VCaP (cell line): ENCODE data around the gene LVRN.

Source experiments
- H3K27ac ChIP-seq: fragments of 450-650 bp; 2 replicates; pipeline ENCODE4 v1.5.1; 2017
- TF ChIP-seq, protein P1 (sequence below): fragments of 450-650 bp; conservative IDR thresholded peaks from 2 replicates; pipeline ENCODE4 v1.5.1; 2017; ENCODE audit warnings: mild to moderate bottlenecking, moderate library complexity

Gene LVRN

DNA sequence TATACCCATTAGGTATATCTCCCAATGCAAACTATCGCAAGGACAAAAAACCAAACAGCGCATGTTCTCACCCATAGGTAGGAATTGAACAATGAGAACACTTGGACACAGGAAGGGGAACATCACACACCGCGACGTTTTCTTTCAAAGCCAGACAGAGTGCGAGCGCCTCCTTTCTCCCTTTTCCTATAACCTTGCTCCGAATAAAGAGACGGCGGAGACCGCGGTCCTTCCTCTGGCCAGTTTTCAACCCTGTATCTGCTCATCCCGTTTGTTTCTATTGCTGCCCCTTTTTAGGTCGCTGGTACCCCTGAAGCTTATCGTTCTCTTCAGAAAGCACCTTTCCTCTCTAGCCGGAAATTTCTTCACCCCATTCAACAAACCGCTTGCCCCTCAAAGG lies 1.3 kb downstream of the LVRN start:
- H3K27ac ChIP-seq = no peak overlapping the region
- TF ChIP-seq, protein P1, sequence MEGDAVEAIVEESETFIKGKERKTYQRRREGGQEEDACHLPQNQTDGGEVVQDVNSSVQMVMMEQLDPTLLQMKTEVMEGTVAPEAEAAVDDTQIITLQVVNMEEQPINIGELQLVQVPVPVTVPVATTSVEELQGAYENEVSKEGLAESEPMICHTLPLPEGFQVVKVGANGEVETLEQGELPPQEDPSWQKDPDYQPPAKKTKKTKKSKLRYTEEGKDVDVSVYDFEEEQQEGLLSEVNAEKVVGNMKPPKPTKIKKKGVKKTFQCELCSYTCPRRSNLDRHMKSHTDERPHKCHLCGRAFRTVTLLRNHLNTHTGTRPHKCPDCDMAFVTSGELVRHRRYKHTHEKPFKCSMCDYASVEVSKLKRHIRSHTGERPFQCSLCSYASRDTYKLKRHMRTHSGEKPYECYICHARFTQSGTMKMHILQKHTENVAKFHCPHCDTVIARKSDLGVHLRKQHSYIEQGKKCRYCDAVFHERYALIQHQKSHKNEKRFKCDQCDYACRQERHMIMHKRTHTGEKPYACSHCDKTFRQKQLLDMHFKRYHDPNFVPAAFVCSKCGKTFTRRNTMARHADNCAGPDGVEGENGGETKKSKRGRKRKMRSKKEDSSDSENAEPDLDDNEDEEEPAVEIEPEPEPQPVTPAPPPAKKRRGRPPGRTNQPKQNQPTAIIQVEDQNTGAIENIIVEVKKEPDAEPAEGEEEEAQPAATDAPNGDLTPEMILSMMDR = no peak

GRCh38 chr5:115968770-115969169 lies 6.5 kb downstream of the LVRN start:
- H3K27ac ChIP-seq = no peak overlapping the region
- TF ChIP-seq, protein P1 = no peak

- TF ChIP-seq, protein P1 = no peak
- no peak overlapping the region for H3K27ac ChIP-seq
These were observed 14.8 kb downstream of the LVRN start for GRCh38 chr5:115977096-115977495.

DNA sequence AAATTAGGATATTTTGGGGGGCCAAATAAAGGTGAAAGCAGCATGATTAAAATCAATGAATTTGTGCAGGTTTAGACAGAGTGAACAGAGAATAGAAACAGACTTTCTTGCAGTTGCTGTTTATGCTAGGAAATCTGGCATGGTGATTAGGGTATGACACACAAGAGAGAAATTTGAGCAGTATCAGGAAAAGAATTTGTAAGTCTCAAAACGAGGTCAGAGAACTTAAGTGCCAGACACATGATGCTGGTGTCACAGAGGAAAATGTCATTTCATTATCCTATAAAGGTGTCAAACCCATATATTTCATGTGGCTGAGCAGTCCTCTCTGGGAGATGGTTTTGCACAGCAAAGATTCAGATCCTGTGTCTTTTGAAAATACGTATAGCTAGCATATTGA lies 15.7 kb downstream of the LVRN start:
- TF ChIP-seq, protein P1 = no peak
- no peak overlapping the region for H3K27ac ChIP-seq

GRCh38 chr5:115978779-115979178 lies 16.5 kb downstream of the LVRN start:
- H3K27ac ChIP-seq = no peak overlapping the region
- TF ChIP-seq, protein P1 = no peak

DNA sequence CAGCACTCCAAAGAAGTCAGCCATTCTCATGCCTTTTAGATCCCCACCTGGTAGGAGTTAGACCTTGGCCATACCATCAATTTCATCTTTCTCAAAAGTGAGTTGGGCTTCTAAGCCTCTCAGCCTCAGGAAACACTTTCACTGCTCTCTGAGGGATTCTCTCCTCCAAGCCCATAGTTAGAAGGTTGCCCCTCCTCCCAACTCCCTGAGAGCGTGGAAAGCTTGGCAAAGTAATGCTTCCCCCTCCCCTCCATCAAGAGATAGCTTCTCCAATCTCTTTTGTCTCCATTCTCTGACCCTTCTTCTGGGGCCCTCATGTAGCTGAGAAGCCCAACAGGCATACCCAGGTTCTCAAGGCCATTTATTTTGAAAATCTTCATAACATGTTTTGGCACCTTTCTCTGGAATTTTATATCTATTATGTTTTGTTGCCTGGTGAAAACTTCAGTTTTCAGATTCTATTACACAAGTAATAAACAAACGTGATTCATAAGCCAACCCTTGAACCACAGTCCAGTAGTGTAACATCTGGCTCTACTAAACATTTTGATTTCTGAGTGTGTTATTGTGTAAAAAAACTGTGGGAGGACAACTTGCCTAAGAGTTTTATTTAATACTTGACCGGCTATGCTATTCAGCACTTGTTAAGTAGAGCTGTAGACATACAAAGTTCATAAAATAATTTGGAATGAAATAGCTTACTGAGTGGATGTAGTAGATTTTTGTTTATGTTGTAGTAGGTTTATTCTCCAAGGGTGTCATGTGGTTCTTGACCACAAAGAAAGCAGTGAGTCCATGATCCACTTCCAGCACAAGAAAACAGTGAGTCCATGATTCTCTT lies 17.1 kb downstream of the LVRN start:
- TF ChIP-seq, protein P1 = no peak
- H3K27ac ChIP-seq = no peak overlapping the region

DNA sequence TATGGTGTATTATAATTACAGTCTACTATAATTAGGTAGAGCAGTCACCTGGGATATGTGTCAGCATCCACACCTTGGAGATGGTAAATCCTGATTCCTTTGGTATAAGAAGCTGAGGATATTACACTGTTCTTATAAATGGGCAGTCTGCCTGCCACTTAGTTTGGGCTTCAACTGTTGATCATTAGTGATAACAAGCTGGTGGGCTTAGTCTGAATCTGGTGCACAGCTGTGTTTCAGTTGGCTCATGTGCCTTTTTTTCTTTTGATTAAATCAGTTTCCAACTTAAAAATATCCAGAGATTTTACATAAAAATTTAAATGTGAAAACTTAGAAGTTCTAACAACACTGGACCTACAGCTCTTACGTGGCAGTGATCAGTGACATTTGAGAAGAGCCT lies 21.2 kb downstream of the LVRN start:
- TF ChIP-seq, protein P1 = no peak
- H3K27ac ChIP-seq = no peak overlapping the region
